ENCODE measurements around the gene SDSL.
A peak's percentile ranks its signal among the peaks of the same experiment; 100 is the strongest.

SDSL gene

DNA sequence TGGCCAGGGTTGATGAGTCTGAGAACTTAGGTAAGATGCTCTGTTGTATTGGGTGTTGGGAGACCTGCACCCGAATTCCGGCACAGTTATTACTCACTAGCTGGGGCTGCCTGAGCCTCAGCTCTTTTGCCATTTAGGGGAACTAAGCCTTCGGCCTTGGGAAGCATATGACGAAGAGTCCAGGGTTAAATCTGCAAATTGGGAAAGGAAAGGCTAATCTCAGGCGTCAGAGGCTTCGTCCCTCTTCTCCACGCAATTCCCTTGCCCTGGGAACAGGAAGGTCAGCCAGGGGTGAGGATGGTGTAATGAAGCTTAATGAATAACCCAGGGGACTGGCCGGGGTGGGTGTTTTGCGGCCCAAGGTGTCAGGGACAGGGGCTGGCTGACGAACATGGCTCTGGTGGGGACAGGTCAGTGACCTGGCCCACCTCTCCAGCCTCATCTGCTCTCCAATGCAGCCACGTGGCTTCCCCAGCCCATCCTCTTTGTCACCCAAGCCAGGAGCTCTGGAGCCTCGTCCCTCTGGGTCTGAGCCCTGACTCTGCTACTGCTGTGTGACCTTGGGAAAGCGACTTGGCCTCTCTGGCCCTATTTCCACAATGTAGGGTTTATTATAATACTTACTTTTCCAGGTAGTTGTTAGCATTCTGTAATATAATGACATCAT lies 3.8 kb upstream of the SDSL start:
- DNase-seq (ENCODE audit: low spot score): no peak

- DNase-seq (ENCODE audit: low spot score): no peak
Observed at GRCh38 chr12:113420996-113421595, 1.1 kb upstream of the SDSL start.

DNA sequence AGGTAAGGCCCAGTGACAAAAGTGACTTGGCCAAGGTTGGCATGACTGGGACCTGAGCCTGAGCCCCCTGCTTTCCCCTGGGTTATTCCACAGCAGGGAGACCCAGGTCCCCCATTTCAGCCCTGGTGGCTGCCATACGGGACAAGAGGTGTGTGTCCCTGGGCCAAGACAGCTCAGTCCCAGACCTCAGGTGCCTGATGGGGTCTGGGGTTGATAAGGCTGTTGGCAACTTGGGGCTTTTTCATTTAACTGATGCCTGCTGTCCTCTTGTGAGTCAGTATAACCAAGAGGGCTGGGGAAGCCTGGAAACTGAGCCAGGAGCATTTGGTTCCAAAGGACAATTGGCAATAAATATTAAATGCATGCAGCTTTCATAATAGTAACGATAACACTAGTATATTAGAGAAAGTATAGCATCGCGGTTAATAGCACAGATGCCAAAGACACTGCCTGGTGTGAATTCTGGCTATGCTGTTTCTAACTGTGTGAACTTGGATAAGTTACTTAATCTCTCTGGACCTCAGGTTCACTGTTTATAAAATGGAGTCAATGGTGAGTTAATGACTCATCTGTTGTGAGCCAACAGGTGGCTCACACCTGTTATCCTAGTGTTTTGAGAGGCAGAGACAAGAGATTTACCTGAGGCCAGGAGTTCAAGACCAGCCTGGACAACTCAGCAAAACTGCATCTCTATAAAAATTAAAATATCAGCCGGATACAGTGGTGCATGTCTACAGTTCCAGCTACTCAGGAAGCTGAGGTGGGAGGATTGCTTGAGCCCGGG lies 898 bp downstream of the SDSL start:
- no peak for DNase-seq (ENCODE audit: low spot score)

GRCh38 chr12:113424456-113424855 lies 2.3 kb downstream of the SDSL start:
- DNase-seq (ENCODE audit: low spot score): no peak

- DNase-seq (ENCODE audit: low spot score): no peak
Observed at GRCh38 chr12:113424915-113425823, 3.0 kb downstream of the SDSL start.

GRCh38 chr12:113425960-113426453 lies 3.8 kb downstream of the SDSL start:
- no peak for DNase-seq (ENCODE audit: low spot score)

DNA sequence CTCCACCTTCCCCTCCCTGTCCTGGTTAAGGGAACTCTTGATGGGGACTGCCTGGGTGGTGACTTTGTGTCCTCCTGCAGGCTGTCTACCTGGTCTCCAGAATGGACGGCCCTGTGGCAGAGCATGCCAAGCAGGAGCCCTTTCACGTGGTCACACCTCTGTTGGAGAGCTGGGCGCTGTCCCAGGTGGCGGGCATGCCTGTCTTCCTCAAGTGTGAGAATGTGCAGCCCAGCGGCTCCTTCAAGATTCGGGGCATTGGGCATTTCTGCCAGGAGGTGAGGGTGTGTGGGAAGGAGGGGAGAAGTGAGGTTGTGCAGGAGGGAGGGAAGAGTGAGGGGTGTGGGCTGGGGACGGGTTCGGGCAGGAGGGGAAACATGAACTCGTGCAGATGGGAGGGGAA lies 5.7 kb downstream of the SDSL start:
- DNase-seq (ENCODE audit: low spot score): no peak

- no peak for DNase-seq (ENCODE audit: low spot score)
Observed at GRCh38 chr12:113428482-113428881, 6.3 kb downstream of the SDSL start.

DNA sequence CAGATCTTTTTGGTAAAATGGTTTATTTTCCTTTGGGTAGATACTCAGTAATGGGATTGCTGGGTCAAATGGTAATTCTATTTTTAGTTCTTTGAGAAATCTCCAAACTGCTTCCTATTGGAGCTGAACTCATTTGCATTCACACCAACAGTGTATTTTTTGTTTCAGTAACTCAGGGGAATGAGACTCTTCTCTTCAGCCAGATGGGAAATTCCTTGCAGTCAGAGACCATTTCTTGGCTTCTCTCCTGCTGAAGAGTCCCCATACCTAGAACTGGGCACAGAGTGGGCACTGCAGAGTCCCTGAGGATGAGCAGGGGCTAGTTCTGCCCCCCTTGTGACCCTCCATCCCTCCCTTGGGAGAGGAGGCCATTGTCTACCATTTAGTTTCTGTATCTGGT lies 10.8 kb downstream of the SDSL start:
- no peak for DNase-seq (ENCODE audit: low spot score)

GRCh38 chr12:113435367-113435766 lies 13.2 kb downstream of the SDSL start:
- no peak for DNase-seq (ENCODE audit: low spot score)

DNA sequence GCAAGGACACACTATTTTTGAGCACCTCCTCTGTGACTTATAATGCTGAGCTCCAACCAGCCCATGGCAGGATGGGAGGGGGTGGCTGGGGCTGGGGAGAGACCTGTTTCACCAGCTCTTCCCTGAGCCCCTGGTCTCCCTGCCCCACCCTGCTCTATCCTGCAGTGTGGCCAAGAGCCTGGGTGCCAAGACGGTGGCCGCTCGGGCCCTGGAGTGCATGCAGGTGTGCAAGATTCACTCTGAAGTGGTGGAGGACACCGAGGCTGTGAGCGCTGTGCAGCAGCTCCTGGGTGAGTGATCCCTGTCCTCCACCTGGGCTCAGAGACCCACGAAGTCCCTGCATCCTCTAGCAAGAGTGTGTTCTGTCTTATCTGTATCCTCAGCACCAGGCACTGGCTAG lies 14.4 kb downstream of the SDSL start:
- no peak for DNase-seq (ENCODE audit: low spot score)

DNA sequence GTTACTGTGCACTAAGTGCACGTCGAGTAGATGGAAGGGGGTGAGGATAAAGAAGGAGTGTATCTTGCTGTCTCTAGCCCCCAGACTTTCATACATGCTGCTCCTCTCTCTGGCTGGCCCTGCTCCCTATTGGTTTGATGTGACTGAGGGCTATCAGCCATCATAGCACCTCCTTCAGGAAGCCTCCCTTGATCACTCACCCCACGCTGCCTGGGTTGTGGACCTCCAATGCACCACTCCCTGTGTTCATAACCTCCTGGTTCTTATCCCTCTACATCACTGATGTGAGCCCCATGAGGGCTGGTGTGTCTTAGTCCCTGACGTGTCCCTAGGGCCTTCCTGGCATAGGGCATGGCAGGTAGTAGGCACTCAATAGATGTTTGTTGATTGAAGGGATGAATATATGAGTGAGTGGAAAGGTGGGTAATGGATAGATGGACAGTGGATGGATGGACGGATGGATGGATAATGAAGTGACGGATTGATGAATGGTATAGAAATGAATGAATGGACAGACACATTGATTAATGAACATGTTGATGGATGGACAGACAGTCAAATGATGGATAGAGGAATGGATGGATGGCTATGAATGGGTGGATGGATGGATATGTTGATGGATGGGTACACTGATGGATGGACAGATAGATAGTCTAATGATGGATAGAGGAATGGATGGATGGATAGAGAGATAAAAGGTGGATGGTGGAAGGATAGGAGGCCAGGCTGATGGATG lies 15.0 kb downstream of the SDSL start:
- DNase-seq (ENCODE audit: low spot score): no peak

GRCh38 chr12:113437729-113438100 lies 15.5 kb downstream of the SDSL start:
- no peak for DNase-seq (ENCODE audit: low spot score)

GRCh38 chr12:113438523-113439300 lies 16.5 kb downstream of the SDSL start:
- no peak for DNase-seq (ENCODE audit: low spot score)

- no peak for DNase-seq (ENCODE audit: low spot score)
Observed at GRCh38 chr12:113439301-113439597, 17.1 kb downstream of the SDSL start.

DNA sequence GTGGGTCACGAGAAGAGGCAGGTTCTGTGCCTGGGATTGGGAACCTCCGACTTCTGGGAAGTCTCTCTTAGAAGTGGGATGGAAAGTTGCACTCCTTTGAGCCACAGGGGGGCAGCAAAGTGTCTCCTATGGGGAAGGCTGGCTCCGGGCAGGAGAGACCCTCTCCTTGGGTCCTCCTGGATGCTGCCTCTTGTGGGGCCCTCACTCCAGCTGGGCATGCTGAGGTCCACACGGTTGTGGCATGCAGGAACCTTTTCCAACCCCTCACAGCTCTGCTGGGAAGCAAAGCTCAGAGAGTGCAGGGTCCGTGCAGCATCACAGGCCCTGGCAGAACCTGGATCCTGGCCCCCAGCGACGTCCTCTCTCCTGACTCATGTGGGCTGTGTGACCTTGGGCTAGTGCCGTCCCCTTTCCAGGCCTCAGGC lies 17.4 kb downstream of the SDSL start:
- DNase-seq (ENCODE audit: low spot score): peak; percentile 68

- DNase-seq (ENCODE audit: low spot score): no peak
Observed at GRCh38 chr12:113440336-113440735, 18.2 kb downstream of the SDSL start.

DNA sequence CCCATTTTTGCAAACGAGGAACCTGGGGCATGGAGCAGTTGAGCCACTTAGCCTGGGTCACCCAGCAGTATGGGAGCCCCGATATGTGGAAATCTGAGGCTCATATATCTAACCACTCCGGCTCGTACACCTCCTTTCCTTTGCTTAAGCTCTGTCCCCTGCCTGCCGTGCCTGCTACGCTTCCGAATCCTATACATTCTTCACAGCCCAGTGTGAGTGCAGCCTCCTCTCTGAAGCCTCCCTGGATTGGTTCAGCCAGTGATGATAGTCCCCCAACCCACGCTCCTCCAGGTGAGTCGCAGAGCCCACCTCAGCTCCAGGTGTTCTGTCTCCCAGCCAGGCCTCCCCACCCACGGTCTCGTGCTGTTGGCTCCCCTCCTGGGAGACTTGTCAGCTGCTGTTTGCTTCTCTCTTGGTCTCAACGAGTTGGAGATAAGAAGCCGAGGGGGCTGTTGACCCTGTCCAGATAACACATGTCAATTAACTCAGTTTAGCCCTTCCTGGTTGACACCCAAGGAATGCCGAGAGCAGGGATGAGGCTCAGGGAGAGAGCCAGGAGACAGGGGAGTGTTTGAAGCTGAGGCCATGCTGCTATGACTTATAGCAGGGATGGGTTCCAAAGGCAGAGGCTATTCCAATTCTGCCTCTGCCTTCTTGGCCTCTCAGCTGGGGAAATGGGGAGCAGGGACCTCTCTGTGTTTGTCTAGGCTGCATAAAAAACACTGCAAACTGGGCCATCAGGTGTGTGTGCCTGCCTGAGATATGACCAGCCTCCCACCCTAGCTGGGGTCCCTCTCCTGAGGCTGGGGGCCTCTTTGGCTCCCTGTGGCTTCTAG lies 19.0 kb downstream of the SDSL start:
- peak; percentile 38 for DNase-seq (ENCODE audit: low spot score)

- no peak for DNase-seq (ENCODE audit: low spot score)
Observed at GRCh38 chr12:113443030-113443539, 20.9 kb downstream of the SDSL start.
